ENCODE measurements around the gene CEP78. TPM values are rescaled to one million over a fixed set of nuclear protein-coding genes. Genes with fewer than 3 reads are reported as not detected.

The CEP78 gene
- total RNA-seq, 1 donor from 2014 or later: 44.8 TPM

- Mint-ChIP-seq H3K36me3 (peaks cover 36% of the 10 kb centered on the region), H3K27ac (peak overlapping the region; percentile 21), H3K9me3 (no peaks in the 10 kb centered on the region), H3K27me3 (no peaks in the 10 kb centered on the region), H3K4me3 (peak overlapping the region; percentile 42), H3K4me1 (ENCODE audit: unreplicated experiment) (peaks cover 13% of the 10 kb centered on the region)
- TF ChIP-seq CTCF (conservative IDR thresholded peaks at IDR 0.05): no peak
- DNase-seq (ENCODE audit: extremely low spot score, unreplicated experiment): no peak
These were observed 90.0 kb downstream of the CEP78 start for GRCh38 chr9:78325846-78326360.

DNA sequence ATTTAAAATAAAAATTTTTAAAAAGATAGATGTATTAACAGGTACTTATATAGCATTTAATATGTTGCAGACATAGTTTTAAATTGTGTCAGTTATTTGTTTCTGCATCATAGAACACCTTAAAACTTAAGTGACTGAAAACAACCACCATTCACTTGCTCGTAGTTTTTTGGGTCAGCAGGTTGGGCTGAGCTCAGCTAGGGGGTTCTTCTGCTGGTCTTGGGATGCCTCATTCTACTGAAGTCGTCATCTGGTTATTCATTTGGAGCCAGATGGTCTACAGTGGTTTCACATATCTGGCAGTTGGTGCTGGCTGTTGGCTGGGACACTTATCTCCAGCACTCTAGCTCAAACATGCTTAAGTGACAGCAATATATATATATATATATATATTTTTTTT is 90.7 kb downstream of the CEP78 start:
- TF ChIP-seq CTCF (conservative IDR thresholded peaks at IDR 0.05): no peak
- Mint-ChIP-seq H3K36me3 (peaks cover 39% of the 10 kb centered on the region), H3K4me1 (ENCODE audit: unreplicated experiment) (peaks cover 13% of the 10 kb centered on the region), H3K9me3 (no peaks in the 10 kb centered on the region), H3K4me3 (no peak overlapping the region), H3K27me3 (no peaks in the 10 kb centered on the region), H3K27ac (no peak overlapping the region)
- DNase-seq (ENCODE audit: extremely low spot score, unreplicated experiment): no peak

Other genes with a start within 250 kb of the CEP78 start
- gene GNAQ, start 204.3 kb upstream of the CEP78 start, total RNA-seq (ENCODE audit: low replicate concordance): 46.7 and 52.1 TPM in 2 replicates
- gene PSAT1, start 61.0 kb downstream of the CEP78 start, total RNA-seq (ENCODE audit: low replicate concordance): 68.9 and 74.2 TPM in 2 replicates

Measured in type B pancreatic cell (in vitro differentiated cells).